Uterus (tissue), 4 donors: ENCODE data around the gene LHFPL6. TPM values are rescaled to one million over a fixed set of nuclear protein-coding genes. Genes with fewer than 3 reads are reported as not detected.

Experiments used
- DNase-seq, 2 donors: peaks; one replicate each; pipeline ENCODE4 v3.0.0-alpha.2; 2019 to 2020
- H3K27ac ChIP-seq, 2 donors: fragments of 200-600 bp; sonication (generic); 1 replicate in 1 of 2; 2 replicates in 1 of 2; pipeline ENCODE4 v1.5.1; 2016 to 2018
- H3K27me3 ChIP-seq, 2 donors: fragments of 200-600 bp; sonication (generic); one replicate each; pipeline ENCODE4 v1.5.1; 2018 to 2019; ENCODE audit warnings: control low read depth in 1 of 2
- H3K36me3 ChIP-seq, 2 donors: fragments of 200-600 bp; sonication (generic); one replicate each; pipeline ENCODE4 v1.5.1; 2019; ENCODE audit warnings: control low read depth in 1 of 2
- H3K4me1 ChIP-seq, 2 donors: fragments of 200-600 bp; sonication (generic); one replicate each; pipeline ENCODE4 v1.5.1; 2018 to 2019; ENCODE audit warnings: control low read depth in 1 of 2
- H3K4me3 ChIP-seq, 2 donors: fragments of 200-600 bp; sonication (generic); 1 replicate in 1 of 2; 2 replicates in 1 of 2; pipeline ENCODE4 v1.5.1; 2018 to 2019; ENCODE audit warnings: mild to moderate bottlenecking in 1 of 2
- H3K9me3 ChIP-seq, 2 donors: fragments of 200-600 bp; sonication (generic); one replicate each; pipeline ENCODE4 v1.5.1; 2019; ENCODE audit warnings: control low read depth in 1 of 2
- POLR2A ChIP-seq, 2 donors: fragments of 450-650 bp; IDR thresholded peaks; one replicate each; pipeline ENCODE4 v1.6.1; 2016; ENCODE audit warnings: antibody characterized with exemption in 2 of 2, mild to moderate bottlenecking in 1 of 2, moderate library complexity in 1 of 2
- intact Hi-C: fragments of 100-400 bp; cut with DNase I; formaldehyde crosslinking; loops from one replicate; pipeline ENCODE4 v1.15.1; 2023; ENCODE audit warnings: low total_unique reads
- total RNA-seq, 4 donors: library from RNA; depleted of rRNA in 3 of 4; stranded (reverse); fragments of >200 nt in 3 of 4; gene quantifications; one replicate each; pipeline versions ENCODE4 v1.1.0 to v1.2.4, GENCODE V29; 2014 to 2023
- TF ChIP-seq, protein P1 (sequence below), 4 experiments: fragments of 200-600 bp in 2 of 4; fragments of 450-650 bp in 2 of 4; sonication (generic) in 2 of 4; IDR thresholded peaks; one replicate each; pipeline ENCODE4 v1.5.1; 2016 to 2019; ENCODE audit warnings: antibody characterized with exemption in 4 of 4, mild to moderate bottlenecking in 2 of 4, moderate library complexity in 1 of 4
- donor health status: DM: yes; HTN: yes; CAD: no.

The LHFPL6 gene
- total RNA-seq, 4 donors from 2014 or later, result 37.9 to 105 (median 86.8) TPM

DNA sequence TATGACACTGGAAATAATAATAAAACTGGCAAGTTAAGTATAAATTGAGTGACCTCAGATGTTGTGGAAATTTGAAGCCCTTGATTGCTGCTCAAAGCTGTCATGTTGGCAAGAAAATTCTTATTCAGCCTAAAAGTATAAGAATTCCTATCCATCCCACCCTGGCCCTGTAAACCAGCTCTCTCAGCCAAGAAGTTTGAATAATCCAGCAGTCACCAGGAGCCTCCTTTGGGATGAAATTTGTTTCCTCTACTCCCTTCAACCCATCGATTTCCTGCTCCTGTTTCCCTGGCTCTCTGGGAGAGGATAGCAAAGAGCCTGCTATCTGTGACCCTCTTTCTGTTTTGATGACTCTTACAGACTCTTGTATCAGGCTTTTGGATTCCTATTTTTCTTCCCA, 169.3 kb downstream of the LHFPL6 start:
- Histone ChIP-seq H3K27ac (no peak overlapping the region), H3K36me3 (no peaks in the 10 kb centered on the region), H3K4me1 (no peaks in the 10 kb centered on the region), H3K27me3 (no peaks in the 10 kb centered on the region), H3K4me3 (no peak overlapping the region), H3K9me3 (no peaks in the 10 kb centered on the region)
- intact Hi-C loops, result no loop called here
- TF ChIP-seq POLR2A (IDR thresholded peaks at IDR 0.05), result no peak
- TF ChIP-seq, protein P1, sequence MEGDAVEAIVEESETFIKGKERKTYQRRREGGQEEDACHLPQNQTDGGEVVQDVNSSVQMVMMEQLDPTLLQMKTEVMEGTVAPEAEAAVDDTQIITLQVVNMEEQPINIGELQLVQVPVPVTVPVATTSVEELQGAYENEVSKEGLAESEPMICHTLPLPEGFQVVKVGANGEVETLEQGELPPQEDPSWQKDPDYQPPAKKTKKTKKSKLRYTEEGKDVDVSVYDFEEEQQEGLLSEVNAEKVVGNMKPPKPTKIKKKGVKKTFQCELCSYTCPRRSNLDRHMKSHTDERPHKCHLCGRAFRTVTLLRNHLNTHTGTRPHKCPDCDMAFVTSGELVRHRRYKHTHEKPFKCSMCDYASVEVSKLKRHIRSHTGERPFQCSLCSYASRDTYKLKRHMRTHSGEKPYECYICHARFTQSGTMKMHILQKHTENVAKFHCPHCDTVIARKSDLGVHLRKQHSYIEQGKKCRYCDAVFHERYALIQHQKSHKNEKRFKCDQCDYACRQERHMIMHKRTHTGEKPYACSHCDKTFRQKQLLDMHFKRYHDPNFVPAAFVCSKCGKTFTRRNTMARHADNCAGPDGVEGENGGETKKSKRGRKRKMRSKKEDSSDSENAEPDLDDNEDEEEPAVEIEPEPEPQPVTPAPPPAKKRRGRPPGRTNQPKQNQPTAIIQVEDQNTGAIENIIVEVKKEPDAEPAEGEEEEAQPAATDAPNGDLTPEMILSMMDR (IDR thresholded peaks at IDR 0.05), result no peak
- no peak for DNase-seq

DNA sequence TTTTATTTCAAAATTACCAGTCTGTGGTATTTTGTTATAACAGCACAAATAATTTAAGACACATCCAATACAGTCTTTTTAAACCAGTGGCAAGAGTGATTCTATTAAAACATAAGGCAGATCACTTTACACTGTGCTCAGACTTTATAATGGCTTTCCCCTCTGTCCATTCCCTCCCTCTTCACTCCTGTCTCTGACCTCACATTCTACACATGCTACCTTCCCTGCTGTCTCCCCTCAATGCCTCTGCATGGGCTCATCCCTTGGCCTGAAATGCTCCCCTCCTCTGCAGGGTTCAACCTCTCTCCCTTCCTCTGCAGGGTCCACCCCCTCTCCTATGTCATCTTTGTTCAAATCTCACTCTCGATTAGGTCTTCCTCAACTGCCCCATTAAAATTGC, 170.8 kb downstream of the LHFPL6 start:
- H3K27me3 ChIP-seq, result no peaks in the 10 kb centered on the region
- H3K27ac ChIP-seq, result no peak overlapping the region
- DNase-seq, result no peak
- intact Hi-C loops, result no loop called here
- H3K4me1 ChIP-seq, result no peaks in the 10 kb centered on the region
- H3K9me3 ChIP-seq, result no peaks in the 10 kb centered on the region
- H3K36me3 ChIP-seq, result no peaks in the 10 kb centered on the region
- TF ChIP-seq, protein P1 (IDR thresholded peaks at IDR 0.05), result no peak
- TF ChIP-seq POLR2A (IDR thresholded peaks at IDR 0.05), result no peak
- no peak overlapping the region for H3K4me3 ChIP-seq

DNA sequence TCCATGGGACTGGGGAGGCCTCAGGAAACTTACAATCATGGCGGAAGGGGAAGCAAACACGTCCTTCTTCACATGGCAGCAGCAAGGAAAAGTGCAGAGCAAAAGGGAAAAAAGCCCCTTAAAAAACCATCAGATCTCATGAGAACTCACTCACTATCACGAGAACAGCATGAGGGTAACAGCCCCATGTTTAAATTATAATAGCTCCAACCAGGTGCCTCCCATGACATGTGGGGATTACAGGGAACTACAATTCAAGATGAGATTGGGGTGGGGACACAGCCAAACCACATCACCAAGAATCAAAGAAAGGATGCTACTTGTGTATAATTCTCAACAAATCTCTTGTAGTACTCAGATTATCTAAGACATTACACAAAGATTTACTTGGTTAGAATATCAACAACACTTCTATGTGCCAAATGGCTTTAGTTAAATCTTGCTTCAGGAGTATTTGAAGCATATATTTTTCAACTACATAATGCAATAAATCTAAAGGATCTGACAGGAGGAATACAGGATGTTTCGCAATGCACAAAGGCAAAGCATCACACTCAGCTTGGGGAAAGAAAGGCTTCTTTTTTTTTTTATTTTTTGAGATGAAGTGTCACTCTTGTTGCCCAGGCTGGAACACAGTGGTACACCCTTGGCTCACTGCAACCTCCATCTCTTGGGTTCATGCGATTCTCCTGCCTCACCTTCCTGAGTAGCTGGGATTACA, 180.0 kb downstream of the LHFPL6 start:
- Histone ChIP-seq H3K27ac (no peak overlapping the region), H3K4me3 (no peak overlapping the region), H3K36me3 (no peaks in the 10 kb centered on the region), H3K4me1 (no peaks in the 10 kb centered on the region), H3K9me3 (no peaks in the 10 kb centered on the region), H3K27me3 (no peaks in the 10 kb centered on the region)
- no peak for DNase-seq
- intact Hi-C loops, result no loop called here
- TF ChIP-seq POLR2A (IDR thresholded peaks at IDR 0.05), result no peak
- TF ChIP-seq, protein P1 (IDR thresholded peaks at IDR 0.05), result no peak

DNA sequence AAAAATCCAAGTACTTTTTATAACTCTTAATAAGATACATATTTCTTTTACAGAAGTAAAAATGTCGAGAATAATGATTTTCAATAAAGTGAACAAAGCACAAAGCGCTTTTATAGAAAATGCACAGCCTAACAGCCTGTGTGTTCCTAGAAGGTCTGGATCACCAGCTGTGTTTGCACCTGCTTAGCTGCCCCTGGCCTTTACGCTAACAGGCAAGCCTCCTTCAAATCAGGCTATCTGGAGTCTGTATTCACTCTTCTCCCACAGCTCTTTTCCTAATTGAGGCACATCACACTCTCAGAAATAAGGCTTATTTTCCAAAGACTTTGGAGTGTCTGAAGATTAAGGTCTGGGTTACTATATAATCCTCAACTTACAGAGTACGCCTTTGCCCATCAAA, 183.1 kb downstream of the LHFPL6 start:
- DNase-seq, result no peak
- no peak overlapping the region for H3K27ac ChIP-seq
- H3K27me3 ChIP-seq, result no peaks in the 10 kb centered on the region
- no peaks in the 10 kb centered on the region for H3K9me3 ChIP-seq
- TF ChIP-seq POLR2A (IDR thresholded peaks at IDR 0.05), result no peak
- TF ChIP-seq, protein P1 (IDR thresholded peaks at IDR 0.05), result no peak
- no peaks in the 10 kb centered on the region for H3K4me1 ChIP-seq
- intact Hi-C loops, result no loop called here
- H3K4me3 ChIP-seq, result no peak overlapping the region
- no peaks in the 10 kb centered on the region for H3K36me3 ChIP-seq

DNA sequence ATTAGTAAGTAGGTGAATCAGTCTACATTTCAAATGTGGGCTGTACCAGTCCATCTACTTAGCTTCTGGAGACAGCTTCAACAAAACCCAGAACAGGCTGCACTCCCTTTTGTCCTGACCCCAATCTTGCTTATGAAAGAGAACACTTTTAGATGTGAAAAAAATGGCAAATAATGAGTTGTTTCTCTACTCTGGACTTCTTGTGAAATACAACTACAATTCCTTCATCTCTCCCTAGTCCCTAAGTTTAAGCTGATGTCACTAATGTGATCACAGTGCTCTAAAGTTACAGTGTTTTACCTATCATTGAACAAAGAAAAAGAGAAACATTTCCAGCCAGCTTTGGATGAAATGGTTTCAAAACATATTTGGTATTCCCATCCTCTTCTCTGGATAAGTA, 183.9 kb downstream of the LHFPL6 start:
- no peak overlapping the region for H3K27ac ChIP-seq

More for the DNA sequence above, 183.9 kb downstream of the LHFPL6 start:
- H3K27me3 ChIP-seq, result no peaks in the 10 kb centered on the region
- TF ChIP-seq, protein P1 (IDR thresholded peaks at IDR 0.05), result no peak
- no peak for TF ChIP-seq POLR2A (IDR thresholded peaks at IDR 0.05)
- DNase-seq, result no peak
- H3K9me3 ChIP-seq, result no peaks in the 10 kb centered on the region
- H3K4me3 ChIP-seq, result no peak overlapping the region
- H3K4me1 ChIP-seq, result peaks cover 0 to 7% of the 10 kb centered on the region in 2 donors
- H3K36me3 ChIP-seq, result no peaks in the 10 kb centered on the region
- intact Hi-C loops, result no loop called here
